ENCODE results near the gene TNS3. TPM values are rescaled to one million over a fixed set of nuclear protein-coding genes. Genes with fewer than 3 reads are reported as not detected.

TNS3 gene
- total and polyA plus RNA-seq, 4 experiments from 2014 or later: 0.11 to 3.2 (median 1.3) TPM; not detected in 1

GRCh38 chr7:47400001-47400400 lies 181.9 kb downstream of the TNS3 start:
- no peaks in the 10 kb centered on the region for H3K36me3 ChIP-seq (ENCODE audit: insufficient read depth, low read length)
- Mint-ChIP-seq H3K4me3 (no peak overlapping the region), H3K27me3 (peaks cover 0 to 3% of the 10 kb centered on the region in 2 donors), H3K36me3 (no peaks in the 10 kb centered on the region), H3K4me1 (no peaks in the 10 kb centered on the region), H3K9me3 (peaks cover 0 to 5% (median 0%) of the 10 kb centered on the region in 8 donors), H3K27ac (no peak overlapping the region)
- no peaks in the 10 kb centered on the region for H3K4me1 ChIP-seq (ENCODE audit: insufficient read depth, low read length)
- intact Hi-C loops (cut with micrococcal nuclease): no loop called here
- H3K9me3 ChIP-seq (ENCODE audit: control insufficient read depth in 1 of 2, low read length in 2 of 2): no peaks in the 10 kb centered on the region
- no peak overlapping the region for H3K4me3 ChIP-seq (ENCODE audit: low read length in 2 of 2)
- DNase-seq: no peak
- POLR2A ChIA-PET (ENCODE audit: partially characterized antibody): no interaction called here
- CTCF ChIA-PET (ENCODE audit: partially characterized antibody): no interaction called here
- no peak overlapping the region for H3K27ac ChIP-seq (ENCODE audit: low read depth, low read length)
- no peaks in the 10 kb centered on the region for H3K27me3 ChIP-seq (ENCODE audit: insufficient read depth, low read length)

GRCh38 chr7:47394751-47395252 lies 187.1 kb downstream of the TNS3 start:
- Mint-ChIP-seq H3K9me3 (peaks cover 0 to 2% (median 0%) of the 10 kb centered on the region in 8 donors), H3K27ac (no peak overlapping the region), H3K4me3 (no peak overlapping the region), H3K4me1 (no peaks in the 10 kb centered on the region), H3K27me3 (peaks cover 0 to 3% of the 10 kb centered on the region in 2 donors), H3K36me3 (no peaks in the 10 kb centered on the region)
- intact Hi-C loops (cut with micrococcal nuclease): no loop called here
- no peak overlapping the region for H3K4me3 ChIP-seq (ENCODE audit: low read length in 2 of 2)
- no peak overlapping the region for H3K27ac ChIP-seq (ENCODE audit: low read depth, low read length)
- CTCF ChIA-PET (ENCODE audit: partially characterized antibody): no interaction called here
- no peaks in the 10 kb centered on the region for H3K9me3 ChIP-seq (ENCODE audit: control insufficient read depth in 1 of 2, low read length in 2 of 2)
- no peaks in the 10 kb centered on the region for H3K36me3 ChIP-seq (ENCODE audit: insufficient read depth, low read length)
- no peaks in the 10 kb centered on the region for H3K27me3 ChIP-seq (ENCODE audit: insufficient read depth, low read length)
- H3K4me1 ChIP-seq (ENCODE audit: insufficient read depth, low read length): no peaks in the 10 kb centered on the region
- POLR2A ChIA-PET (ENCODE audit: partially characterized antibody): no interaction called here
- DNase-seq: no peak

- Mint-ChIP-seq H3K4me1 (no peaks in the 10 kb centered on the region), H3K27ac (no peak overlapping the region), H3K27me3 (peaks cover 0 to 3% of the 10 kb centered on the region in 2 donors), H3K36me3 (no peaks in the 10 kb centered on the region), H3K9me3 (peaks cover 0 to 2% (median 0%) of the 10 kb centered on the region in 8 donors), H3K4me3 (no peak overlapping the region)
- Histone ChIP-seq H3K4me3 (ENCODE audit: low read length in 2 of 2) (no peak overlapping the region), H3K4me1 (ENCODE audit: insufficient read depth, low read length) (no peaks in the 10 kb centered on the region), H3K36me3 (ENCODE audit: insufficient read depth, low read length) (no peaks in the 10 kb centered on the region), H3K27ac (ENCODE audit: low read depth, low read length) (no peak overlapping the region), H3K27me3 (ENCODE audit: insufficient read depth, low read length) (no peaks in the 10 kb centered on the region), H3K9me3 (ENCODE audit: control insufficient read depth in 1 of 2, low read length in 2 of 2) (no peaks in the 10 kb centered on the region)
- intact Hi-C loops (cut with micrococcal nuclease): no loop called here
- CTCF ChIA-PET (ENCODE audit: partially characterized antibody): no interaction called here
- POLR2A ChIA-PET (ENCODE audit: partially characterized antibody): no interaction called here
- no peak for DNase-seq
Measured at GRCh38 chr7:47394216-47394615, 187.7 kb downstream of the TNS3 start.

GRCh38 chr7:47393406-47393805 lies 188.5 kb downstream of the TNS3 start:
- Histone ChIP-seq H3K9me3 (ENCODE audit: control insufficient read depth in 1 of 2, low read length in 2 of 2) (no peaks in the 10 kb centered on the region), H3K27me3 (ENCODE audit: insufficient read depth, low read length) (no peaks in the 10 kb centered on the region), H3K27ac (ENCODE audit: low read depth, low read length) (no peak overlapping the region), H3K4me3 (ENCODE audit: low read length in 2 of 2) (no peak overlapping the region), H3K4me1 (ENCODE audit: insufficient read depth, low read length) (no peaks in the 10 kb centered on the region), H3K36me3 (ENCODE audit: insufficient read depth, low read length) (no peaks in the 10 kb centered on the region)
- no peak for DNase-seq
- POLR2A ChIA-PET (ENCODE audit: partially characterized antibody): no interaction called here
- H3K27me3 Mint-ChIP-seq: peaks cover 0 to 3% of the 10 kb centered on the region in 2 donors
- no peak overlapping the region for H3K4me3 Mint-ChIP-seq
- no peaks in the 10 kb centered on the region for H3K4me1 Mint-ChIP-seq
- no peak overlapping the region for H3K27ac Mint-ChIP-seq
- intact Hi-C loops (cut with micrococcal nuclease): no loop called here
- CTCF ChIA-PET (ENCODE audit: partially characterized antibody): no interaction called here
- H3K36me3 Mint-ChIP-seq: no peaks in the 10 kb centered on the region
- H3K9me3 Mint-ChIP-seq: peaks cover 0 to 2% (median 0%) of the 10 kb centered on the region in 8 donors

- Histone ChIP-seq H3K27me3 (ENCODE audit: insufficient read depth, low read length) (no peaks in the 10 kb centered on the region), H3K4me1 (ENCODE audit: insufficient read depth, low read length) (no peaks in the 10 kb centered on the region), H3K36me3 (ENCODE audit: insufficient read depth, low read length) (no peaks in the 10 kb centered on the region), H3K4me3 (ENCODE audit: low read length in 2 of 2) (no peak overlapping the region), H3K27ac (ENCODE audit: low read depth, low read length) (no peak overlapping the region), H3K9me3 (ENCODE audit: control insufficient read depth in 1 of 2, low read length in 2 of 2) (no peaks in the 10 kb centered on the region)
- Mint-ChIP-seq H3K27ac (no peak overlapping the region), H3K9me3 (peaks cover 0 to 2% (median 0%) of the 10 kb centered on the region in 8 donors), H3K36me3 (no peaks in the 10 kb centered on the region), H3K4me3 (no peak overlapping the region), H3K4me1 (no peaks in the 10 kb centered on the region), H3K27me3 (no peaks in the 10 kb centered on the region)
- CTCF ChIA-PET (ENCODE audit: partially characterized antibody): no interaction called here
- POLR2A ChIA-PET (ENCODE audit: partially characterized antibody): no interaction called here
- intact Hi-C loops (cut with micrococcal nuclease): no loop called here
- no peak for DNase-seq
Measured at GRCh38 chr7:47392241-47392759, 189.6 kb downstream of the TNS3 start.

GRCh38 chr7:47391726-47392125 lies 190.2 kb downstream of the TNS3 start:
- H3K36me3 ChIP-seq (ENCODE audit: insufficient read depth, low read length): no peaks in the 10 kb centered on the region
- Mint-ChIP-seq H3K27ac (no peak overlapping the region), H3K4me1 (no peaks in the 10 kb centered on the region), H3K9me3 (peaks cover 0 to 2% (median 0%) of the 10 kb centered on the region in 8 donors), H3K27me3 (no peaks in the 10 kb centered on the region), H3K36me3 (no peaks in the 10 kb centered on the region), H3K4me3 (no peak overlapping the region)
- H3K27ac ChIP-seq (ENCODE audit: low read depth, low read length): no peak overlapping the region
- POLR2A ChIA-PET (ENCODE audit: partially characterized antibody): no interaction called here
- intact Hi-C loops (cut with micrococcal nuclease): no loop called here
- CTCF ChIA-PET (ENCODE audit: partially characterized antibody): no interaction called here
- no peaks in the 10 kb centered on the region for H3K9me3 ChIP-seq (ENCODE audit: control insufficient read depth in 1 of 2, low read length in 2 of 2)
- H3K27me3 ChIP-seq (ENCODE audit: insufficient read depth, low read length): no peaks in the 10 kb centered on the region
- no peak overlapping the region for H3K4me3 ChIP-seq (ENCODE audit: low read length in 2 of 2)
- DNase-seq: no peak
- no peaks in the 10 kb centered on the region for H3K4me1 ChIP-seq (ENCODE audit: insufficient read depth, low read length)

GRCh38 chr7:47390914-47391313 lies 191.0 kb downstream of the TNS3 start:
- Histone ChIP-seq H3K4me3 (ENCODE audit: low read length in 2 of 2) (no peak overlapping the region), H3K9me3 (ENCODE audit: control insufficient read depth in 1 of 2, low read length in 2 of 2) (no peaks in the 10 kb centered on the region), H3K27ac (ENCODE audit: low read depth, low read length) (no peak overlapping the region), H3K27me3 (ENCODE audit: insufficient read depth, low read length) (no peaks in the 10 kb centered on the region), H3K4me1 (ENCODE audit: insufficient read depth, low read length) (no peaks in the 10 kb centered on the region), H3K36me3 (ENCODE audit: insufficient read depth, low read length) (no peaks in the 10 kb centered on the region)
- POLR2A ChIA-PET (ENCODE audit: partially characterized antibody): no interaction called here
- H3K9me3 Mint-ChIP-seq: no peaks in the 10 kb centered on the region
- H3K4me1 Mint-ChIP-seq: no peaks in the 10 kb centered on the region
- H3K27me3 Mint-ChIP-seq: no peaks in the 10 kb centered on the region
- no peak for DNase-seq
- CTCF ChIA-PET (ENCODE audit: partially characterized antibody): no interaction called here
- H3K36me3 Mint-ChIP-seq: no peaks in the 10 kb centered on the region
- no peak overlapping the region for H3K4me3 Mint-ChIP-seq
- intact Hi-C loops (cut with micrococcal nuclease): no loop called here
- H3K27ac Mint-ChIP-seq: no peak overlapping the region

Measured in CD4-positive, alpha-beta memory T cell (primary cell).